Dedifferentiated amniotic fluid mesenchymal stem cell (primary cell): ENCODE results near the gene TMEM270.

Experiments used
- DNase-seq: peaks from one replicate; pipeline ENCODE4 v3.0.0-alpha.2; 2016; ENCODE audit errors: extremely low spot score

The TMEM270 gene

DNA sequence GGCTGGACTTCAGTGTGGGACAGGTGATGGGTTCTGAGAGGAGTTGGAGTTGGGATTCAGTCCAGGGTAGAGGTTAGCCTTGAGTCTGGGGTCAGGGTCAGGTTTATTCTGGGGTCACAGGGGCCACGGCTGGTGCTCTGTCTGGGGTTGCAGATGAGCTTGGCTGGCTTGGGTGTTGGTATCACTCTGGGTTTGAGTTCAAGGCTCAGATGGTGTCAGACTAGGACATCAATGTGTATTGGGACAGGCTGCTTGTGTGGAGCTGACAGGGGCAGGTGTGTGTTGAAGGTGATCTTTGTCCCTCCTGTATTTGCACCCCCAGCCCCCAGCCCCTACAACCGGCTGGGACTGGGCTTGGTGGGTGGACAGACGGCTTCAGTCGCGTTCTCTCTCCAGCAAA lies 26.8 kb downstream of the TMEM270 start:
- no peak for DNase-seq

GRCh38 chr7:73888959-73889358 lies 28.0 kb downstream of the TMEM270 start:
- DNase-seq, result no peak

- DNase-seq, result no peak
Measured at GRCh38 chr7:73890555-73891147, 29.7 kb downstream of the TMEM270 start.

GRCh38 chr7:73891178-73891885 lies 30.4 kb downstream of the TMEM270 start:
- DNase-seq, result no peak

DNA sequence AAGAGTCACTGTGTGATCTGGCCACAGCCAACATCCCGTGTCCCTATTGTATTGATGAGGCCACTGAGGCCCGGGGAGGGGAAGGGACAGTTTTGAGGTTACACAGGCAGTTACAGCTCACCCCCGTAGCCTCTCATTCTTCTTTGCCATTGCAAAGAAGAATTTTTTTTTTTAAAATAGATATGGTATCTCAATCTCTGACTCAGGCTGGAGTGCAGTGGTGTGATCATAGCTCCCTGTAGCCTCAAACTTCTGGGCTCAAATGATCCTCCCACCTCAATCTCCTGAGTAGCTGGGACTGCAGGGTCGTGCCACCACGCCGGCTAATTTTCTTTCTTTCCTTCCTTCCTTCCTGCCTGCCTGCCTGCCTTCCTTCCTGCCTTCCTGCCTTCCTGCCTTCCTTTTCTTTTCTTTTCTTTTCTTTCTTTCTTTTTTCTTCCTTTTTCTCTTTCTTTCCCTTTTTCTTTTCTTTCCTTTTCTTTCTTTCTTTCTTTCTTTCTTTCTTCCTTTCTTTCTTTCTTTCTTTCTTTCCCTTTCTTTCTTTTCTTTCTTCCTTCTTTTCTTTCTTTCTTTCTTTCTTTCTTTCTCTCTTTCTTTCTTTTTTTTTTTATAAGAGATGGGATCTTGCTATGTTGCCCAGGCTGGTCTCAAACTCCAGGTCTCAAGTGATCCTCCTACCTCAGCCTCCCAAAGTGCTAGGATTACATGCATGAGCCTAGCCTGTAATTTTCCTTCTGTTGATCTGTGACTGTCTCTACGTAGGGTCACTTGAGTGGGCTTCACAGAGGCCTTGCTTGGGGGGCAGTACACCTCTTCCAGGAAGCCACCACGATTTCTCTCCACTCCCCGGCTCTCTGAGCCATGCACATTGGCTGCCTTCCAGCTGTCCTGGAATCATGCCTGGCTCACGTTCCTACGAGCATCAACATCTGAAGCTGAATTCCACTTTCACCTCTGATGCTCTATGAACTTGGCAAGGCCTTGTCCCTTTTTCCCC lies 31.3 kb downstream of the TMEM270 start:
- DNase-seq, result no peak

DNA sequence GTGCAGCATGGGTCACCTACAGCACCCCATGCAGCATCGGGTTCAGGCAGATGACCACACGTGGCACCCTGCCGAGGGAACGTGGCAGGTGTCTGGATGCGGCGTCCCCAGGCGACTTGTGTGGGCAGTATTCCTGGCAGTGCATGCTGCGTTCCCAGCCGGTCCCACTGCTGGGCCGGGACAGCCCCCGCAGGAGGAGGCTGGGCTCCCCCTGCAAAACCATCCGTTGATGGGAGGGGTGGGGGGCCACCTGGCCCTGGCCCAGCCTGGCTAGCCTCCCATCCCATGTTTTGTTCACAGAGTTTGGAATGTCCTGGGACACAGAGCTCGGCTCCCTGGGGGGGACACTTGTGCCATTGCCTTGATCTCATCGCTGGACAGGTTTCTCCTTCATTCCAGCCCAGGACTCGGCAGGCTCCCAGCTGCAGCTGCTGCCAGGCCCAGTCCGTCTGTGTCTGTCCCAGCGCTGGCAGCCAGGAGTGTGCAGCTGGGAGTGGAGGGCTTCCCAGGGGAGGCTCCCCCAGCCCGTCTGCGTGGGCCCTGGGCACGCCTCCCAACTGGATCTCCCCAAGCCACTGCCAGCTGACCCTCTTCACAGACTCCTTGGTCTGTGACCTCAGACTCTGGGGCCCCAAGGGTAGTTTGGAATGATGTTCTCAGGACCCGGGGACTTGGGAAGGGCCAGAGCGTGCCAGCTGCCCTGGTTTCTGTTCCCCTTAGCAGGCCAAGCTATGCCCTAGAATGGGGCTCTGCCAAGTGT lies 32.6 kb downstream of the TMEM270 start:
- DNase-seq, result no peak

- DNase-seq, result no peak
Measured at GRCh38 chr7:73894166-73894565, 33.2 kb downstream of the TMEM270 start.

DNA sequence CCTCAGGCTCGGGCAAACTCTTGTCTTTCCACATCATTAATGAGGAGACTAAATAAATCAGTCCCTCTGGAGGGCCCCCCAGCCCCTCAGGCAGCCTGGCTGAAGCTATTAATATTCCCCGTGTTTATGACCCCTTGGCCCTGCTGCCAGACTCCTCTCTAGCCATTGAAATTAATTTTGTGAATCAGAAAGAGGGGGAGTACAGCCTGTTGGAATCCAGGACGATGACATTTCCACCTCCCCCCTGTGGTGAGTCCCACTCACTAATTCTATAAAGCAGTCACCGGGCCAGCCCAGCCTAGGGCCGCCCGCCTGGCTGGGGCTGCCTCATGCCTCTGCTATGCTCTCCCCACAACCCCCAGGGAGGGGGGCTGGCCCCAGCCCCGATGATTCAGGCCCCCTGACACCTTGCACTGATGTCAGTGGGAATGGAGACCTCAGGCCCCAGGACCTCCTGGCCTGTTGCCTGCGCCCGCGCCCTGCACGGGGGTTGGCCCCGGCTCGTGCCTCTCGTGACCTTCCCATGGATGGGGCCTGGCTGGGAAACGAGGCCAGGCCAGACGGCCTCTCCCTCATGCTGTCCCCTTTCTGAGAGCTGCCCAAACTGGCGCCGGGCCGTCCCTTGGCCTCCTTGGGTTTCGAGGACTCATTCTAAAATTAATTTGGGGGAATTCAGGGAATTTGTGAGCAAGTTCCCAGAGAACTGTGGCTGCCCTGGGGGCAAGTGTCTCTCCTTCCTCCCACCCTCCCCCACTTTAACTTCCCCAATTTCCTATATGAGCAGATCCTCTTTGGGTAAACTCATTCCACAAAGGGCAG lies 34.0 kb downstream of the TMEM270 start:
- DNase-seq, result peak; percentile 85

GRCh38 chr7:73895626-73896025 lies 34.7 kb downstream of the TMEM270 start:
- no peak for DNase-seq

GRCh38 chr7:73896454-73896853 lies 35.5 kb downstream of the TMEM270 start:
- no peak for DNase-seq

DNA sequence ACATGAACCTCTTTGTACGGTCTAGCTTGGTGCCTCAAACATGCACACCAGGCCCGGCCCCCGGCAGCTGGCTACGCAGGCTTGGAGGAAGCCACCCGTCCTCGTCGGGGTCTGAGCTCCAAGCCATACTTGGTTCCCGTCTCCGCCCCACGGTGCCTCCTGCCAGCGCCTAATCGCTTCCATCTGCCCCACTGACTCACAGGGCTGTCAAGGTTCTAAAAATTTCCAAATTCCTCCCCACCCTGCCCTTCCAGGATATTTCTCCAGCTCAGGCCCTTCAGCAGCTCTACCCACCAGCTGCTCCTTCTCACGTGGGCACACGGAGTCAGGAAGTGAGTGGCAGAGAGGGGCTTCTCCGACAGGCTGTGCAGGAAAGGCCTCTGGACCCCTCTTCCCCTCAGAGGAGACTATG lies 38.8 kb downstream of the TMEM270 start:
- DNase-seq, result peak; percentile 93

DNA sequence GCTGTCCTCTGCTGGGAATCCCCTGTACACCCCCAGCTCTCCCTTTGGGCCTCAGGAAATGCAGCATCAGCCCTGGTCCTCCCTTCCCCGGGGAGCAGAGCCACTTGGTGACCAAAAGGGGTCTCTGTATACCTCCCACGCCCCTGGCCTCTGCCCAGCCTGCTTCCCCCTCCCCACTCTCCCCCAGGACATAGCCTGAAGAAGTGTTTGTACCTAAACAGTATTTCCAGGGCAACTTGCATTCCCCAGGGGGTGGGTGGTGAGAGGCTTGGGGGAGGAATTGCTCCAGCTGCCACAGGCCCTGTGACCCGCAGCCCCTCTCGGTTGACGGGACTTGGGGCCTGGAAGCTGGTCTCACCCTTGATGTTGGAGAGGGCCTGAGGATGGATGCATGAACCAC lies 39.3 kb downstream of the TMEM270 start:
- no peak for DNase-seq

GRCh38 chr7:73901231-73901822 lies 40.4 kb downstream of the TMEM270 start:
- no peak for DNase-seq

GRCh38 chr7:73901823-73902597 lies 41.1 kb downstream of the TMEM270 start:
- DNase-seq, result no peak

- DNase-seq, result no peak
Measured at GRCh38 chr7:73903321-73904218, 42.6 kb downstream of the TMEM270 start.

GRCh38 chr7:73904219-73905137 lies 43.5 kb downstream of the TMEM270 start:
- no peak for DNase-seq

GRCh38 chr7:73905360-73905759 lies 44.4 kb downstream of the TMEM270 start:
- DNase-seq, result no peak

- no peak for DNase-seq
Measured at GRCh38 chr7:73906874-73907273, 45.9 kb downstream of the TMEM270 start.
